ENCODE data around the gene MTMR3. TPM values are rescaled to one million over a fixed set of nuclear protein-coding genes. Genes with fewer than 3 reads are reported as not detected.

The MTMR3 gene
- total and polyA plus RNA-seq, 12 donors = 23.5 to 80.7 (median 40.9) TPM

- Histone ChIP-seq H3K36me3 (replicated peaks in 1 of 2) (peaks cover 0 to 33% of the 10 kb centered on the region in 2 donors), H3K27me3 (no peaks in the 10 kb centered on the region), H3K9me3 (replicated peaks in 1 of 3) (no peaks in the 10 kb centered on the region), H3K27ac (no peak overlapping the region), H3K4me3 (no peak overlapping the region), H3K4me1 (replicated peaks in 1 of 2) (peaks cover 0 to 19% of the 10 kb centered on the region in 2 donors)
- intact Hi-C loops (cut with DNase I) = no loop called here
- TF ChIP-seq POLR2A (IDR thresholded peaks at IDR 0.05) = no peak
- no peak for TF ChIP-seq CTCF (IDR thresholded peaks at IDR 0.05)
- WGBS, 4 donors = 83 to 89% (median 86%) methylated on average over 5 of the region's 5 CpGs
- no peak for DNase-seq
These were observed 147.4 kb downstream of the MTMR3 start for GRCh38 chr22:30030329-30030728.

- no peaks in the 10 kb centered on the region for H3K9me3 ChIP-seq (replicated peaks in 1 of 3)
- H3K4me1 ChIP-seq (replicated peaks in 1 of 2) = peaks cover 0 to 19% of the 10 kb centered on the region in 2 donors
- intact Hi-C loops (cut with DNase I) = no loop called here
- H3K27me3 ChIP-seq = no peaks in the 10 kb centered on the region
- DNase-seq = no peak
- WGBS, 4 donors = 83 to 90% (median 86%) methylated on average over 3 of the region's 3 CpGs
- no peak for TF ChIP-seq CTCF (IDR thresholded peaks at IDR 0.05)
- no peak for TF ChIP-seq POLR2A (IDR thresholded peaks at IDR 0.05)
- H3K4me3 ChIP-seq = no peak overlapping the region
- no peak overlapping the region for H3K27ac ChIP-seq
- peaks cover 0 to 23% of the 10 kb centered on the region in 2 donors for H3K36me3 ChIP-seq (replicated peaks in 1 of 2)
These were observed 148.4 kb downstream of the MTMR3 start for GRCh38 chr22:30031328-30031727.

GRCh38 chr22:30031764-30032455 is 148.9 kb downstream of the MTMR3 start:
- peaks cover 0 to 17% of the 10 kb centered on the region in 2 donors for H3K36me3 ChIP-seq (replicated peaks in 1 of 2)
- H3K27ac ChIP-seq = no peak overlapping the region
- intact Hi-C loops (cut with DNase I) = no loop called here
- no peaks in the 10 kb centered on the region for H3K9me3 ChIP-seq (replicated peaks in 1 of 3)
- H3K4me1 ChIP-seq (replicated peaks in 1 of 2) = peaks cover 0 to 19% of the 10 kb centered on the region in 2 donors
- TF ChIP-seq CTCF (IDR thresholded peaks at IDR 0.05) = no peak
- no peak for DNase-seq
- 77 to 85% (median 81%) methylated on average over 2 of the region's 2 CpGs for WGBS, 4 donors
- H3K4me3 ChIP-seq = no peak overlapping the region
- H3K27me3 ChIP-seq = no peaks in the 10 kb centered on the region

GRCh38 chr22:30033137-30033536 is 150.2 kb downstream of the MTMR3 start:
- Histone ChIP-seq H3K4me3 (no peak overlapping the region), H3K27me3 (no peaks in the 10 kb centered on the region), H3K27ac (no peak overlapping the region), H3K9me3 (replicated peaks in 1 of 3) (no peaks in the 10 kb centered on the region), H3K4me1 (replicated peaks in 1 of 2) (peaks cover 0 to 7% of the 10 kb centered on the region in 2 donors), H3K36me3 (replicated peaks in 1 of 2) (peaks cover 0 to 6% of the 10 kb centered on the region in 2 donors)
- WGBS, 4 donors = 55 to 62% (median 58%) methylated on average over 4 of the region's 4 CpGs
- TF ChIP-seq POLR2A (IDR thresholded peaks at IDR 0.05) = no peak
- no peak for TF ChIP-seq CTCF (IDR thresholded peaks at IDR 0.05)
- intact Hi-C loops (cut with DNase I) = no loop called here
- no peak for DNase-seq

All from adrenal gland (tissue), 12 donors.